Uterus (tissue), 2 donors: Measurements from ENCODE around the gene CEP78.

Experiments
- CTCF ChIP-seq, 4 experiments: fragments of 200-600 bp in 2 of 4; fragments of 450-650 bp in 2 of 4; sonication (generic) in 2 of 4; IDR thresholded peaks; one replicate each; pipeline ENCODE4 v1.5.1; 2016 to 2019; ENCODE audit warnings: antibody characterized with exemption in 4 of 4, mild to moderate bottlenecking in 2 of 4, moderate library complexity in 1 of 4
- POLR2A ChIP-seq, 2 donors: fragments of 450-650 bp; IDR thresholded peaks; one replicate each; pipeline ENCODE4 v1.6.1; 2016; ENCODE audit warnings: antibody characterized with exemption in 2 of 2, mild to moderate bottlenecking in 1 of 2, moderate library complexity in 1 of 2

- no peak for TF ChIP-seq CTCF (IDR thresholded peaks at IDR 0.05)
- TF ChIP-seq POLR2A (IDR thresholded peaks at IDR 0.05), result no peak
Measured at GRCh38 chr9:78243130-78243529, 7.3 kb downstream of the CEP78 start.
